K562 (cell line): ENCODE results near the gene ZNF408. TPM values are rescaled to one million over a fixed set of nuclear protein-coding genes. Genes with fewer than 3 reads are reported as not detected.

Experiments used
- ATAC-seq: fragments of 200-7000 bp; cut with Tn5 transposase; 3 replicates; pipeline ENCODE4 v1.9.1; 2020; ENCODE audit warnings: moderate library complexity
- BruUV-seq: library from RNA; stranded (reverse); fragments of 400-500 nt; replicated peaks from 2 replicates; lab custom pipeline; 2021; lab: Mats Ljungman, UMichigan
- CTCF ChIA-PET: fragments of 300-600 bp; formaldehyde crosslinking; extraction: SDS; loops from one replicate; lab custom pipeline; 2021; ENCODE audit warnings: low intra/inter-chr PET ratio; lab: Yijun Ruan, JAX
- POLR2A ChIA-PET: fragments of 300-600, 350-650 bp; sonication (Branson Sonifier 250); formaldehyde crosslinking; extraction: SDS; loops from one replicate; lab custom pipeline; 2021; ENCODE audit warnings: antibody characterized with exemption, inconsistent platforms; lab: Yijun Ruan, JAX
- DNase-seq, 4 experiments: peaks; one replicate each; pipeline versions ENCODE4 v3.0.0 to v3.0.0-alpha.2; 2011 to 2018; ENCODE audit warnings: low spot score in 3 of 4, mixed read lengths in 3 of 4; ENCODE audit errors: extremely low read depth in 1 of 4
- FAIRE-seq: peaks from 2 replicates; lab custom pipeline; 2011; peaks lifted over from hg19 to GRCh38; lab: Jason Lieb, UNC
- H2AFZ ChIP-seq: 2 replicates; pipeline ENCODE4 v1.6.0; 2011; ENCODE audit warnings: low read depth, low read length, control low read depth, inconsistent platforms
- H3K27ac ChIP-seq: fragments of 200-600 bp; 3 replicates; pipeline ENCODE4 v1.8.0; 2011; ENCODE audit warnings: low read depth, mild to moderate bottlenecking, control low read depth, inconsistent platforms, low read length, moderate library complexity, mixed read lengths; ENCODE audit errors: extremely low read depth
- H3K27me3 ChIP-seq, 2 experiments: fragments of 300-600 bp in 1 of 2; 2 replicates in 1 of 2; 3 replicates in 1 of 2; pipeline versions ENCODE4 v1.6.0 to v1.8.0; 2011; ENCODE audit warnings: inconsistent platforms in 2 of 2, low read length in 2 of 2, mild to moderate bottlenecking in 1 of 2, mixed read lengths in 1 of 2, moderate library complexity in 1 of 2; ENCODE audit not compliant: control insufficient read depth in 2 of 2, insufficient read depth in 2 of 2
- H3K36me3 ChIP-seq: fragments of 300-600 bp; 3 replicates; pipeline ENCODE4 v1.8.0; 2011; ENCODE audit warnings: mild to moderate bottlenecking, low read length, inconsistent platforms; ENCODE audit not compliant: control insufficient read depth, insufficient read depth
- H3K4me1 ChIP-seq, 2 experiments: fragments of 200-600 bp in 1 of 2; replicated peaks in 1 of 2; 2 replicates in 1 of 2; 3 replicates in 1 of 2; pipeline versions ENCODE4 v1.5.1 to v1.8.0; 2011; ENCODE audit warnings: inconsistent platforms in 2 of 2, low read length in 2 of 2, mild to moderate bottlenecking in 1 of 2, mixed read lengths in 1 of 2, moderate library complexity in 1 of 2; ENCODE audit not compliant: control insufficient read depth in 2 of 2, insufficient read depth in 2 of 2
- H3K4me2 ChIP-seq: 2 replicates; pipeline ENCODE4 v1.6.1; 2011; ENCODE audit warnings: low read length, control low read depth, inconsistent platforms, mixed read lengths; ENCODE audit not compliant: insufficient read depth
- H3K4me3 ChIP-seq: fragments of 200-600 bp; sonication (generic), shearing (Covaris generic); 2 replicates; pipeline ENCODE4 v1.5.1; 2016; ENCODE audit warnings: control low read depth, inconsistent platforms
- H3K79me2 ChIP-seq: fragments of 200-600 bp; 3 replicates; pipeline ENCODE4 v1.8.0; 2011; ENCODE audit warnings: low read length, inconsistent platforms; ENCODE audit not compliant: control insufficient read depth, insufficient read depth
- H3K9ac ChIP-seq, 2 experiments: 2 replicates each; pipeline versions ENCODE4 v1.6.0 to v1.6.1; 2011; ENCODE audit warnings: low read depth in 2 of 2, low read length in 2 of 2, control low read depth in 1 of 2, inconsistent platforms in 1 of 2, mild to moderate bottlenecking in 1 of 2, mixed read lengths in 1 of 2; ENCODE audit not compliant: insufficient read depth in 1 of 2
- H3K9me1 ChIP-seq: one replicate; pipeline ENCODE4 v1.6.0; 2011; ENCODE audit warnings: inconsistent platforms, mild to moderate bottlenecking, low read length, moderate library complexity; ENCODE audit not compliant: control insufficient read depth, insufficient read depth
- H3K9me3 ChIP-seq: replicated peaks from 2 replicates; pipeline ENCODE4 v1.5.1; 2011; ENCODE audit warnings: low read depth, low read length, inconsistent platforms; ENCODE audit not compliant: control insufficient read depth, insufficient read depth
- H4K20me1 ChIP-seq: replicated peaks from 2 replicates; pipeline ENCODE4 v1.6.1; 2011; ENCODE audit warnings: low read length, inconsistent platforms, mixed read lengths; ENCODE audit not compliant: control insufficient read depth, insufficient read depth
- ARID2 ChIP-seq: fragments of 450-650 bp; IDR thresholded peaks from 2 replicates; pipeline ENCODE4 v1.6.1; 2017; ENCODE audit warnings: antibody characterized with exemption, mild to moderate bottlenecking
- CAMTA2 ChIP-seq: fragments of 250-450 bp; sonication (Bioruptor Pico); conservative IDR thresholded peaks from 2 replicates; pipeline ENCODE4 v1.5.1; 2022
- CBFA2T2 ChIP-seq: fragments of 450-650 bp; conservative IDR thresholded peaks from 2 replicates; pipeline ENCODE4 v1.6.1; 2017; ENCODE audit warnings: mild to moderate bottlenecking
- CCNT2 ChIP-seq: IDR thresholded peaks from 2 replicates; pipeline ENCODE4 v1.6.1; 2011; ENCODE audit warnings: borderline replicate concordance, low read depth, mild to moderate bottlenecking, moderate library complexity, mixed read lengths, low read length; ENCODE audit not compliant: insufficient read length; ENCODE audit errors: extremely low read depth
- HCFC1 ChIP-seq: IDR thresholded peaks from 2 replicates; pipeline ENCODE4 v1.6.1; 2012; ENCODE audit warnings: low read depth, low read length, improper control_type of control experiment
- JUN ChIP-seq, 2 experiments: sonication (generic) in 1 of 2; formaldehyde crosslinking in 1 of 2; IDR thresholded peaks; 2 replicates each; pipeline versions ENCODE4 v1.6.1 to v1.8.0; 2012 to 2022; ENCODE audit warnings: borderline replicate concordance in 2 of 2, mild to moderate bottlenecking in 2 of 2, improper control_type of control experiment in 1 of 2, low read depth in 1 of 2, low read length in 1 of 2, missing genetic modification reagents in 1 of 2
- KDM2B ChIP-seq: fragments of 250-450 bp; sonication (Bioruptor Pico); IDR thresholded peaks from 2 replicates; pipeline ENCODE4 v1.8.0; 2021; ENCODE audit warnings: mild to moderate bottlenecking, moderate library complexity
- KLF1 ChIP-seq: fragments of 450-650 bp; IDR thresholded peaks from 2 replicates; pipeline ENCODE4 v1.6.1; 2016; ENCODE audit warnings: missing genetic modification characterization, missing compliant biosample characterization
- L3MBTL2 ChIP-seq: fragments of 450-650 bp; IDR thresholded peaks from 2 replicates; pipeline ENCODE4 v1.6.1; 2016; ENCODE audit warnings: mild to moderate bottlenecking, moderate library complexity
- RERE ChIP-seq: sonication (generic); formaldehyde crosslinking; IDR thresholded peaks from 2 replicates; pipeline ENCODE4 v1.8.0; 2023; ENCODE audit warnings: missing genetic modification reagents, mild to moderate bottlenecking, borderline replicate concordance
- SRSF9 ChIP-seq: fragments of 200-400 bp; formaldehyde crosslinking; IDR thresholded peaks from 2 replicates; pipeline ENCODE4 v1.6.1; 2017; ENCODE audit warnings: low read depth, low read length, borderline replicate concordance
- ZBTB26 ChIP-seq: fragments of 450-650 bp; formaldehyde crosslinking; IDR thresholded peaks from 2 replicates; pipeline ENCODE4 v1.4.0; 2022; ENCODE audit warnings: missing genetic modification characterization
- ZNF217 ChIP-seq: sonication (generic); formaldehyde crosslinking; IDR thresholded peaks from 2 replicates; pipeline ENCODE4 v1.8.0; 2022; ENCODE audit warnings: mild to moderate bottlenecking, missing genetic modification reagents
- WGBS: fragments of 100-300 bp; shearing (Covaris generic); methylation state at CpG from one replicate; pipeline ENCODE4 v1.1.6; 2016; ENCODE audit warnings: low coverage, mixed read lengths; ENCODE audit not compliant: insufficient coverage; ENCODE audit errors: missing lambda C conversion rate; 5-methylcytosine and 5-hydroxymethylcytosine counted together
- in situ Hi-C: fragments of 300-500 bp; cut with MboI; formaldehyde crosslinking; loops from 4 replicates; pipeline ENCODE4 v1.15.0; 2018; ENCODE audit warnings: inconsistent platforms, mixed read lengths
- intact Hi-C: fragments of 100-400 bp; cut with micrococcal nuclease; formaldehyde crosslinking; loops from 2 replicates; pipeline ENCODE4 v1.14.2; 2022
- polyA plus RNA-seq, 8 experiments: library from polyadenylated mRNA; depleted of rRNA in 4 of 8; stranded (reverse) in 5 of 8; unstranded in 3 of 8; fragments of >200 nt; fragmentation: Nextera tagmentation in 2 of 8; fragmentation: Illumina TruSeq in 1 of 8; extraction: Ambion mirVana in 2 of 8; extraction: Trizol in 1 of 8; gene quantifications; 2 replicates each; pipeline versions ENCODE4 v1.2.1 to v1.2.3, GENCODE V29; 2011 to 2014; ENCODE audit warnings: inconsistent platforms in 1 of 8, missing spikeins in 1 of 8
- total RNA-seq, 7 experiments: library from RNA; depleted of rRNA in 6 of 7; stranded (reverse); fragments of >200 nt in 6 of 7; fragmentation: Illumina TruSeq in 2 of 7; extraction: Trizol in 2 of 7; gene quantifications; 2 replicates each; pipeline versions ENCODE4 v1.2.1 to v1.2.3, GENCODE V29; 2011 to 2021; ENCODE audit warnings: low replicate concordance in 1 of 7
- TF ChIP-seq, protein P1 (sequence below): fragments of 250-450 bp; sonication (Bioruptor Pico); IDR thresholded peaks from 2 replicates; pipeline ENCODE4 v1.8.0; 2022; ENCODE audit warnings: moderate library complexity, mild to moderate bottlenecking, inconsistent platforms

Gene ZNF408
- total and polyA plus RNA-seq, 9 of the 15 experiments (the other 6 are each of a cell fraction or from before 2014, with no cell fraction given) = 0.15 to 18.4 (median 7.4) TPM

DNA sequence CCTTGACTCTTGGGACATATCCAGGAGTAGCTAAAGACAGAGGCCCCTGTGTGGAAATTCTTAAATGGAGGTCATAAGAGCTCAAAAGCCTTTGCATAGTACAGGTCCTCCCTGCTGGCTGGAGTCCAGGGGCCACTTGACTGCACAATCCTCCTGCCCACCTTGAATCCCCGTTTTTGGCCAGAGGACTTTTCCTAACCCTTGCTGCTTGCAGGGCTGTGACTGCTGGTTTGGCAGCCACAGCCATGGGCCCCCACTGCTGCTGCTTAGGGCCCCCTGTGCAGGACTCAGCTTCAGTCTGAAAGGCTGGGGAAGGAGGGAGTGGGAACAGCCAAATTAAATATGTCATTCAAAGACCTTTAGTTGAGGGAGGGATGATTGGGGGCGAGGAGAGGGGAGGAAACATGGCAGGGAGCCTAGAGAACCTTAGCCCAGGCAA, 33.8 kb upstream of the ZNF408 start:
- in situ Hi-C loops (no loop called here), intact Hi-C loops (no loop called here)
- ATAC-seq (no peak), DNase-seq (no peak), FAIRE-seq (no peak)
- Histone ChIP-seq H3K9me3 (no peaks in the 10 kb centered on the region), H3K9ac (no peak overlapping the region), H3K27me3 (no peaks in the 10 kb centered on the region), H3K4me2 (no peak overlapping the region), H3K79me2 (no peaks in the 10 kb centered on the region), H3K36me3 (peaks cover 77% of the 10 kb centered on the region), H3K9me1 (peaks cover 4% of the 10 kb centered on the region), H3K4me3 (no peak overlapping the region), H4K20me1 (no peaks in the 10 kb centered on the region), H2AFZ (no peak overlapping the region), H3K27ac (no peak overlapping the region), H3K4me1 (peaks cover 6 to 17% of the 10 kb centered on the region in 2 experiments; a peak in 3 of 5 replicates)
- no TSS peak for BruUV-seq
- ChIA-PET POLR2A (interaction anchor here (1.4 to 2.0 kb wide), 2 partner anchors 8 to 9 kb away, joined by 3 to 5 read pairs; no protein-coding TSS in a partner anchor), CTCF (no interaction called here)
- WGBS = 69% methylated on average over 2 of the region's 2 CpGs
- no peak for TF ChIP-seq SRSF9
- TF ChIP-seq ZNF217 (CRISPR knock-in tag) = no peak
- TF ChIP-seq JUN (IDR thresholded peaks at IDR 0.05; ENCODE audit: borderline replicate concordance, low read depth, low read length) = no peak
- TF ChIP-seq JUN (CRISPR knock-in tag; IDR thresholded peaks at IDR 0.05; ENCODE audit: borderline replicate concordance) = no peak
- TF ChIP-seq, protein P1, sequence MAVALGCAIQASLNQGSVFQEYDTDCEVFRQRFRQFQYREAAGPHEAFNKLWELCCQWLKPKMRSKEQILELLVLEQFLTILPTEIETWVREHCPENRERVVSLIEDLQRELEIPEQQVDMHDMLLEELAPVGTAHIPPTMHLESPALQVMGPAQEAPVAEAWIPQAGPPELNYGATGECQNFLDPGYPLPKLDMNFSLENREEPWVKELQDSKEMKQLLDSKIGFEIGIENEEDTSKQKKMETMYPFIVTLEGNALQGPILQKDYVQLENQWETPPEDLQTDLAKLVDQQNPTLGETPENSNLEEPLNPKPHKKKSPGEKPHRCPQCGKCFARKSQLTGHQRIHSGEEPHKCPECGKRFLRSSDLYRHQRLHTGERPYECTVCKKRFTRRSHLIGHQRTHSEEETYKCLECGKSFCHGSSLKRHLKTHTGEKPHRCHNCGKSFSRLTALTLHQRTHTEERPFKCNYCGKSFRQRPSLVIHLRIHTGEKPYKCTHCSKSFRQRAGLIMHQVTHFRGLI (CRISPR knock-in tag) = no peak
- no peak for TF ChIP-seq KDM2B (CRISPR knock-in tag)
- TF ChIP-seq CBFA2T2 = no peak
- no peak for TF ChIP-seq ARID2
- TF ChIP-seq L3MBTL2 = no peak
- TF ChIP-seq RERE = no peak
- TF ChIP-seq CAMTA2 (CRISPR knock-in tag) = no peak
- no peak for TF ChIP-seq CCNT2
- TF ChIP-seq HCFC1 = no peak
- no peak for TF ChIP-seq ZBTB26 (CRISPR knock-in tag)
- TF ChIP-seq KLF1 (tag) = no peak
